Left forelimb (tissue), 1 donor: ENCODE results near the gene KCNK10.

Experiments used
- DNase-seq: peaks from one replicate; pipeline ENCODE4 v3.0.0-alpha.2; 2018; ENCODE audit warnings: low spot score

Gene KCNK10

GRCh38 chr14:88321692-88322503 is 1.2 kb downstream of the KCNK10 start:
- no peak for DNase-seq

GRCh38 chr14:88318406-88318805 is 4.7 kb downstream of the KCNK10 start:
- no peak for DNase-seq

GRCh38 chr14:88316521-88316920 is 6.5 kb downstream of the KCNK10 start:
- no peak for DNase-seq

GRCh38 chr14:88312257-88312656 is 10.8 kb downstream of the KCNK10 start:
- DNase-seq, result no peak

- DNase-seq, result no peak
Observed at GRCh38 chr14:88311780-88312179, 11.3 kb downstream of the KCNK10 start.

GRCh38 chr14:88310449-88310848 is 12.6 kb downstream of the KCNK10 start:
- no peak for DNase-seq

GRCh38 chr14:88310021-88310420 is 13.0 kb downstream of the KCNK10 start:
- no peak for DNase-seq

- DNase-seq, result no peak
Observed at GRCh38 chr14:88305528-88306322, 17.3 kb downstream of the KCNK10 start.

- DNase-seq, result no peak
Observed at GRCh38 chr14:88303041-88303440, 20.0 kb downstream of the KCNK10 start.

- DNase-seq, result no peak
Observed at GRCh38 chr14:88301381-88301780, 21.7 kb downstream of the KCNK10 start.

- no peak for DNase-seq
Observed at GRCh38 chr14:88300817-88301216, 22.3 kb downstream of the KCNK10 start.

GRCh38 chr14:88299865-88300530 is 23.1 kb downstream of the KCNK10 start:
- DNase-seq, result no peak

GRCh38 chr14:88297306-88297705 is 25.8 kb downstream of the KCNK10 start:
- DNase-seq, result no peak

GRCh38 chr14:88296351-88296750 is 26.7 kb downstream of the KCNK10 start:
- DNase-seq, result no peak

- DNase-seq, result no peak
Observed at GRCh38 chr14:88289996-88290395, 33.1 kb downstream of the KCNK10 start.

GRCh38 chr14:88289234-88289633 is 33.8 kb downstream of the KCNK10 start:
- no peak for DNase-seq

GRCh38 chr14:88286309-88286708 is 36.8 kb downstream of the KCNK10 start:
- no peak for DNase-seq

GRCh38 chr14:88281447-88281846 is 41.6 kb downstream of the KCNK10 start:
- DNase-seq, result no peak

GRCh38 chr14:88276923-88277596 is 46.0 kb downstream of the KCNK10 start:
- no peak for DNase-seq

- DNase-seq, result no peak
Observed at GRCh38 chr14:88272390-88273269, 50.4 kb downstream of the KCNK10 start.

GRCh38 chr14:88271205-88271604 is 51.9 kb downstream of the KCNK10 start:
- no peak for DNase-seq
